Measurements from ENCODE around the gene FBLN5.

The FBLN5 gene

DNA sequence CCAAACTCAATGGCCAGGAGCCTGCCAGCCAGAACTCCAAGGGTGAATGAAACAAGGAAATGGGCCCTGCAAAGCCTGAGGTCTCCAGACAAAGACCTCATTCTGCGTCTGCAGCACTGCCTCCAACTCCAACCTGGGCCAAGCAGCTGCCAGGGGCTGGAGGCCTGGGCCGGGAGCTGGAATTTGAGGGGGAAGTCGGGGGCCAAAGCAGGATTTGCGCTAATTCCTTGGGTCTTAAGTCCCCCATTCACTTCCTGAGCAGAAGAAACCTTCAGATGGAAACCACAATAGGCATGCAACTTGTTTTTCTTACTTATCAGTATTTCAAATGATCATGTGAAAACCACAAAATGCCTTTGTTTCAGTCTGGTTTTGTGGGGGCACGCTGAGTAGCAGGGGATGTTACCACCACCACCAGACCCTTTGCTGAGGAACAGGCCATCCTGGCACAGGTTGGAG is 57.2 kb downstream of the FBLN5 start:
- TF ChIP-seq, protein P1, sequence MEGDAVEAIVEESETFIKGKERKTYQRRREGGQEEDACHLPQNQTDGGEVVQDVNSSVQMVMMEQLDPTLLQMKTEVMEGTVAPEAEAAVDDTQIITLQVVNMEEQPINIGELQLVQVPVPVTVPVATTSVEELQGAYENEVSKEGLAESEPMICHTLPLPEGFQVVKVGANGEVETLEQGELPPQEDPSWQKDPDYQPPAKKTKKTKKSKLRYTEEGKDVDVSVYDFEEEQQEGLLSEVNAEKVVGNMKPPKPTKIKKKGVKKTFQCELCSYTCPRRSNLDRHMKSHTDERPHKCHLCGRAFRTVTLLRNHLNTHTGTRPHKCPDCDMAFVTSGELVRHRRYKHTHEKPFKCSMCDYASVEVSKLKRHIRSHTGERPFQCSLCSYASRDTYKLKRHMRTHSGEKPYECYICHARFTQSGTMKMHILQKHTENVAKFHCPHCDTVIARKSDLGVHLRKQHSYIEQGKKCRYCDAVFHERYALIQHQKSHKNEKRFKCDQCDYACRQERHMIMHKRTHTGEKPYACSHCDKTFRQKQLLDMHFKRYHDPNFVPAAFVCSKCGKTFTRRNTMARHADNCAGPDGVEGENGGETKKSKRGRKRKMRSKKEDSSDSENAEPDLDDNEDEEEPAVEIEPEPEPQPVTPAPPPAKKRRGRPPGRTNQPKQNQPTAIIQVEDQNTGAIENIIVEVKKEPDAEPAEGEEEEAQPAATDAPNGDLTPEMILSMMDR (IDR thresholded peaks at IDR 0.05; ENCODE audit: low read length) = no peak
- TF ChIP-seq EZH2phosphoT487 (IDR thresholded peaks at IDR 0.05; ENCODE audit: low read length) (no peak), EZH2 (optimal IDR thresholded peaks at IDR 0.05; ENCODE audit: low read depth, low read length) (no peak)
- no peaks in the 10 kb centered on the region for H3K4me1 ChIP-seq (ENCODE audit: low read length)
- no peak overlapping the region for H3K27ac ChIP-seq (ENCODE audit: low read length)
- no peak overlapping the region for H3K9ac ChIP-seq (ENCODE audit: low read length)
- no peaks in the 10 kb centered on the region for H3K36me3 ChIP-seq (replicated peaks; ENCODE audit: insufficient read depth, low read length)
- H4K20me1 ChIP-seq (ENCODE audit: insufficient read depth, low read length) = no peaks in the 10 kb centered on the region
- H2AFZ ChIP-seq (ENCODE audit: low read length) = no peak overlapping the region
- H3K27me3 ChIP-seq (replicated peaks; ENCODE audit: insufficient read depth, low read length) = no peaks in the 10 kb centered on the region
- no peaks in the 10 kb centered on the region for H3K79me2 ChIP-seq (ENCODE audit: low read length)
- no peak for DNase-seq
- no peak overlapping the region for H3K4me3 ChIP-seq (ENCODE audit: low read length)
- H3K9me3 ChIP-seq (replicated peaks; ENCODE audit: insufficient read depth, low read length) = no peaks in the 10 kb centered on the region
- H3K9me2 ChIP-seq (replicated peaks; ENCODE audit: insufficient read depth, low read length) = no peaks in the 10 kb centered on the region
- no peak overlapping the region for H3K4me2 ChIP-seq (ENCODE audit: low read depth, low read length)
- H3F3A ChIP-seq (ENCODE audit: insufficient read depth, low read length) = no peaks in the 10 kb centered on the region

DNA sequence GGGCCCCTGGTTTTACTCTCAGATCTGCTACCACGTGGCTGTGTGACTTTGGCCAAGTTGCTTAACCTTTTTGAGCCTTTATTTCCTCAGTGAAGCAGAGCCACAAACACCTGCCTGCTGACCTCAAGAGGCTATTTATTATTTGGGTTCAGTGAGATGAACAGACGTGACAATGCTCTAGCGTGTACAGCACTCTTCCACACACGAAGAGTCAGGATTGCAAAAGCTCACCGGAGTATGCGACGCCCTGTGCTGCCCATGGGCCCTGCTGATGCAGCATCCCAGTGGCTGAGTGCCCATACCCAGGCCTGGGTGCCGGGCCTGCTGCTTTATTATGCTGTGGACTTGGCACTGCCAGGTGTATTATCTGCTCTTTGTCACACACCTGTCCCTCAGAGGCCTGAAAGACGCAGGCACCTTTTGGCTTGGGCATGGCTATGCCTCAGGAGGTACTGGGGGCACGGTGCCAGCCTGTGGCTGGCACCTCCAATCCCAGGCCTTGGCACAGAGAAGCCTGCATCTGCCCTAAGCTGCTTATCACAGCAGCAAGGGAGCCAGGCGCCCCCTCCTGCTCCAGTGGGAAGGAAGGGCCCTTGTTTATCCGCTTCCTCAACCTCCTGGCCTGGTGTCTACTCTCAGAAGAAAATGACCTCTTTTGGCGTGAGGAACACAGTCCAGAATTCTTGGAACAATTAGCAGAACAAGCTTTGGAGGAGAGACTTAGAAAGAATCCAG is 57.9 kb downstream of the FBLN5 start:
- Histone ChIP-seq H3K9ac (ENCODE audit: low read length) (no peak overlapping the region), H3K9me3 (replicated peaks; ENCODE audit: insufficient read depth, low read length) (no peaks in the 10 kb centered on the region), H3K27ac (ENCODE audit: low read length) (no peak overlapping the region), H3K4me1 (ENCODE audit: low read length) (no peaks in the 10 kb centered on the region), H3K9me2 (replicated peaks; ENCODE audit: insufficient read depth, low read length) (no peaks in the 10 kb centered on the region), H4K20me1 (ENCODE audit: insufficient read depth, low read length) (no peaks in the 10 kb centered on the region), H3K4me2 (ENCODE audit: low read depth, low read length) (no peak overlapping the region), H3K79me2 (ENCODE audit: low read length) (no peaks in the 10 kb centered on the region), H3K4me3 (ENCODE audit: low read length) (no peak overlapping the region), H3K27me3 (replicated peaks; ENCODE audit: insufficient read depth, low read length) (no peaks in the 10 kb centered on the region), H2AFZ (ENCODE audit: low read length) (no peak overlapping the region), H3F3A (ENCODE audit: insufficient read depth, low read length) (no peaks in the 10 kb centered on the region), H3K36me3 (replicated peaks; ENCODE audit: insufficient read depth, low read length) (no peaks in the 10 kb centered on the region)
- no peak for DNase-seq
- TF ChIP-seq EZH2 (optimal IDR thresholded peaks at IDR 0.05; ENCODE audit: low read depth, low read length) (no peak), EZH2phosphoT487 (IDR thresholded peaks at IDR 0.05; ENCODE audit: low read length) (no peak)
- TF ChIP-seq, protein P1 (IDR thresholded peaks at IDR 0.05; ENCODE audit: low read length) = no peak

DNA sequence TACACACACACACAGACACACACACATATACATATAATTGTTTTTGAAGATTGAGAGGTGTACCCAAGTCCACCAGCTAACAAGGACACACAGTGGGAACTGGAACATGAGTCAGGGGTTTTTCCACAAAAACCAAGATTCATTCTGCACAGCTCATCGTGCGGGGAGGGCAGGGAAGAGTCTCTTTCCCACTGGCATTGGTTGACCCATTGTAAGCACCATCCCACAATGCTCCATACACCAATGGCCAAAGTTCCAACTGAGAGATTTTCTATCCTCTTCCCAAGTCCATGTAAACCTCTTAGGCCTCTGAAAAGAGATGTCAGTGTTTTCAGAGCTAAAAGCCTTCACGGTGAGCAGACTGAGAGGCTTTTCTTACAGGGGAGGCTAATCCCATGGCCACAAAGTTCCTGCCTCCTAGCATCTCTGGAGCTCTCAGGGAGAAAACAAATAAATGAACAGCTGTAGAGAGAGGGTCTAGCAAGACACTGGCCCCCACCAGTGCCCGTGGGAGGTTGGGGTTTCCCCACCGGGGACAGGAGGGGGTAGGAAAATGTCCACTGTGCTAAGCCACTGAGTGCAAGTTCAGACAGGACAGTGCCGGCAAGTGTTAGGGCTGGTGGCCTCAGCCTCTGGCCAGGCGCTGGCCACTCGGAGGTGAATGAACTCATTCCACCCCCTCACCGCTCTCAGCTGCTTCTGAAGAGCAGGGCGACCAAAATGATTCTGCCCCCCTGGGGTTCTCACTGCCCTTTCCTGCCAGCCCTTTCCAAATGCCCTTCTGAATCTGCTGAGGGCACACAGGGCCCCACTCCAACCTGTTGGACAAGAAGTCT is 58.6 kb downstream of the FBLN5 start:
- Histone ChIP-seq H3K4me2 (ENCODE audit: low read depth, low read length) (no peak overlapping the region), H2AFZ (ENCODE audit: low read length) (no peak overlapping the region), H3K9me3 (replicated peaks; ENCODE audit: insufficient read depth, low read length) (no peaks in the 10 kb centered on the region), H3K36me3 (replicated peaks; ENCODE audit: insufficient read depth, low read length) (no peaks in the 10 kb centered on the region), H3K9ac (ENCODE audit: low read length) (no peak overlapping the region), H3K27me3 (replicated peaks; ENCODE audit: insufficient read depth, low read length) (no peaks in the 10 kb centered on the region), H3K4me1 (ENCODE audit: low read length) (no peaks in the 10 kb centered on the region), H3K27ac (ENCODE audit: low read length) (no peak overlapping the region), H4K20me1 (ENCODE audit: insufficient read depth, low read length) (no peaks in the 10 kb centered on the region), H3K4me3 (ENCODE audit: low read length) (no peak overlapping the region), H3F3A (ENCODE audit: insufficient read depth, low read length) (no peaks in the 10 kb centered on the region), H3K79me2 (ENCODE audit: low read length) (no peaks in the 10 kb centered on the region), H3K9me2 (replicated peaks; ENCODE audit: insufficient read depth, low read length) (no peaks in the 10 kb centered on the region)
- TF ChIP-seq EZH2 (optimal IDR thresholded peaks at IDR 0.05; ENCODE audit: low read depth, low read length) = no peak
- DNase-seq = no peak

Measured in MM.1S (cell line).